Skeletal muscle cell (primary cell): ENCODE measurements around the gene ATP9A.
"Not testable (repeated sequence)": the region's sequence is repeated elsewhere in the genome, so short reads cannot be mapped to it uniquely, and the experiment has no call there.

Experiments used
- DNase-seq: peaks from one replicate; pipeline ENCODE4 v3.0.0-alpha.2; 2010; ENCODE audit warnings: low read depth
- H3K4me3 ChIP-seq: 2 replicates; pipeline ENCODE4 v1.5.1; 2011; ENCODE audit warnings: low read depth, mild to moderate bottlenecking, control low read depth, low read length, moderate library complexity

Gene ATP9A

DNA sequence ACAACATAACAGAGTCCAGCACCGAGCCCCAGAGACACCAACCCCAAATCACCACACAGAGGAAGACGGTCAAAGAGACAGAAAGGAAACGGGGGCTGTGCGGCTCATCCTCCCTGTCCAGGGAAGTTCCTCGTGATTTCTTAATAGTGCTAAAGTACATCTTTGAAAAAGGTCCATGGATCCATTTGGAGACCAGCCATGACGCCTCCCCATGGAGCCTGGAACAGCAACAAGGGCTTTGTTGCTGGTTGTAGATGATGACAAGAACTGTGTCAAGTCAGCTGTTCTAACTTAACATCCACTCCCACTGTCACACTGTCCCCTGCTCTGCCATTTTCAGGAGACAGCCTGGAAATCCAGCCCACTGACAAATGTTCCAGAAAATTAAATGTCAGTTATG is 99.7 kb downstream of the ATP9A start:
- H3K4me3 ChIP-seq = no peak overlapping the region
- DNase-seq = no peak

DNA sequence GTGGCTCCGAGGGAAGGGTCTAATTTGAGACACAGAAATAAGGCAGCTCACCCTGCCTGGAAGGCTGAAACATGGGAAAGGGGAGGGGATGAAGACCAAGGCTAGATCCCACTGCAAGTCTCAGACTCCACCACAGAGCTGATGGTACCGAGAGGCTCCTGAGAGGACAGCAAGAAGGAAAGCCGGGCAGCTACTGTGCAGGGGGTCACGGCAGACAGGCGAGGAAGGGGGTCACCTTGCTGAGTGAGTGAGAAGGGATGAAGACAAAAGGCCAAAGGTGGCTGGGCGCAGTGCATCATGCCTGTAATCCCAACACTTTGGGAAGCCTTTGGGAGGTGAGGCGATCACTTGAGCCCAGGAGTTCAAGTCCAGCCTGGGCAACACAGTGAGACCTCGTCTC is 100.7 kb downstream of the ATP9A start:
- no peak for DNase-seq
- H3K4me3 ChIP-seq = no peak overlapping the region

DNA sequence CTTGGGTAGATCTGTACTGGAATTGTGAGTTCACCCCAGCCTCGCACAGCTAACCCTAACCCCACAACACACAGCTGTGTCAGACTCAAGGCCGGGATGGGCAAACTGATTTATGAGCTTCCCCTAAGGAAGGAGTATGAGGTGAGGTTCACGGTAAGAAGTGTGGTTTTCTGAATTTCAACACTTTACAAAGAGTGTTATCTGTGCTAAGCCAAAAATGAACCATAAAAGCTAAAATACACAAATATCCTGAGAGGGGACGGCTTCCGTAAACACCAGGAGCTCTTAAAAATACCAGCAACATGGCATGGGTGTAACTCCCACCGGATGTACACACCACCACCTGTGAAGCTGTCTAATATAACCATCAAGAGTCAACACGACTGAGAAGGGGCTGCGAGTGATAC is 101.2 kb downstream of the ATP9A start:
- H3K4me3 ChIP-seq = no peak overlapping the region
- no peak for DNase-seq

DNA sequence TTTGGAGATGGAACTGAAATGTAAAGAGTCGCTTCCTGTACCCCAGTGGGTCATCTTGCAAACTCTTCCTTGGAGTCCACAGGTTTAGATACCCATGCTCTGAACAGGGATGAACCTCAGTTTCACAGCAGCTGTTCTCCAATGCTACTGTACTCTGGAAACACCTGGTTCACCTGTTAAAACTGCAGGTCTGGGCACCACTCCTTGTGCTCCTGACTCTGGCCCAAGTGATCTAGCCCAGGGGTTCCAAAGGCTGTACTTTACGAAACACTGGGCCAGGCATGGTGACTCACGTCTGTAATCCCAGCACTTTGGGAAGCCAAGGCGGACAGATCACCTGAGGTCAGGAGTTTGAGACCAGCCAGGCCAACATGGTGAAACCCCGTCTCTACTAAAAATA is 102.1 kb downstream of the ATP9A start:
- DNase-seq = no peak
- H3K4me3 ChIP-seq = no peak overlapping the region

DNA sequence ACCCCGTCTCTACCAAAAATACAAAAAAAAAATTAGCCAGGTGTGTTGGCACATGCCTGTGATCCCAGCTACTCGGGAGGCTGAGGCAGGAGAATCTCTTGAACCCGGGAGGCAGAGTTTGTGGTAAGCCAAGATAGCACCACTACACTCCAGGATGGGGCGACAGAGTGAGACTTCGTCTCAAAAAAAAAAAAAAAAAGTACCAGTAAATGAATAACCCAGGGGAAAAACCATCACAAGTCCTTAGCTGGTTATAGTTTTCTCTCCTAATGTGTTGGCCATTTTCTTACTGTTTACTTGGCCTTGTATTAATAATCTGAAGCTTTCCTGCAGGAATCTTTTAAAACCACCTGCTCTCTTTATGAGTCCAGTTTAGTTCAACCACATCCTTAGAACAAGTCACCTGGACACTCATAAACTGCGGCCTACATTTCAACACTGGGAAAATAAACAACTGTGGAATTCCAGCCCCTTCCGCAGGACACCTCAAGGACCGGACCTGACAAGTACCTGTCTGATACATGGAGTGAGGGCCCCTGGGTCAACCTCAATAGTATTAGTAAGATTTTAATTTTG is 102.6 kb downstream of the ATP9A start:
- DNase-seq = no peak
- H3K4me3 ChIP-seq = no peak overlapping the region

DNA sequence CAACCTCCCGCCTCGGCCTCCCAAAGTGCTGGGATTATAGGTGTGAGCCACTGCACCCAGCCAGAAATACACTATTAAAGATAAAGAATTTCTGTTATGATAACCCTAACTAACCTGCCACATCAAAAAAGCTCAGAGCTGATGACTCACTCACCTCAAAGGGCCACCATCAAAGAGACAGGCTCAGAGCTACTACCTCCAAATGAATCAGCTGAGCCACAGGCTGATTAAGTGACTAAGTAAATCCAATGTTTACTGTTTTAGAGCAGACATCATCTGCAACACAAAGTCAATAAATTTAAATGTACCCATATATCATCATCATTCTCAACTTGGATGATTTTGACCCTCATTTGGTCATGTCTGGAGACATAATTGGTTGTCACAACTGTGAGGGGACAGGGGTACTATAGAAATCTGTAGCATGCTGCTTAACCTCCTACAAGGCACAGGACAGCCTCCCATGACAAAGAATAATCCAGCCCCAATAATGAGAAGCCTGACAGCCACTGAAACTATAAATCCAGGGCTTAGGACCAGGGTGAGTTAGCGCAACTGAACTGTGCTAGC is 106.5 kb downstream of the ATP9A start:
- DNase-seq = no peak
- H3K4me3 ChIP-seq = no peak overlapping the region

DNA sequence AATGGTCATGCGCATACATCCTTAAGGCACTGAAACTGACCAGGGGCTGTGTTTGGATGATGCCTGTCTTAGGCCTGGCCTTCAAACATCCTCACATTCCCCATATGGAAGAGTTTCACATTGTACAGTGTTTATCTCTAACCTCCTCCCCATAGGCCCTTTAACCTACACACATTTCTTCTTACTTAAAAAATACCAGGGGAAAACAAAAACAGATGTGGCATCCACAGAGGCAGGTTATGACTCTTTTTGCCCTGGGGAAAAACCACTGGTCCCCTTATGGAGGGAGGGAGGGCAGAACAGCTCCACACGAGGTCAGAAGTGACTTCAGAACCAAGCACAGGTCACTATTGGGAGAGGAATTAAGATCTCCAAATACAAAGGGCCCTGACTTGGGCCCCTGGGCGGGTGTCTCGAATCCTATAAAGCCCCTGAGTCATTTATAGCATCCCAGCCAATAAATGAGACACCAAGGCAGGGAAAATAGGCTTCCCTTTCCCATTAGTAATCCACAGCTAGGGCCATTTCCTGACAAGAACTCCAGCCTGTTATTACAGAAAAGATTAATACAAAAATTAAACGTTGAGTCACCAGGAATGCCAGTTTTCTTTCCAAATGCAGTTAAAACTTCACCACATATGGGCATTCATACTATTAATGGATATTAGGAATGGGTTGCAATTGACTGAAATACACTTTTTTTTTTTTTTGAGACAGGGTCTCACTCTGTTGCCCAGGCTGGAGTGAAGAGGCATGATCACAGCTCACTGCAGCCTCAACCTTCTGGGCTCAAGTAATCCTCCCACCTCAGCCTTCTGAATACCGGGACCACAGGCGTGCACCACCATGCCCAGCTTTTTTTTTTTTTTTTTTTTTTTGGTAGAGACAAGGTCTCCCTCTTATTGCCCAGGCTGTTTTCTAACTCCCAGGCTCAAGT is 107.2 kb downstream of the ATP9A start:
- no peak overlapping the region for H3K4me3 ChIP-seq
- peak; percentile 49 for DNase-seq

DNA sequence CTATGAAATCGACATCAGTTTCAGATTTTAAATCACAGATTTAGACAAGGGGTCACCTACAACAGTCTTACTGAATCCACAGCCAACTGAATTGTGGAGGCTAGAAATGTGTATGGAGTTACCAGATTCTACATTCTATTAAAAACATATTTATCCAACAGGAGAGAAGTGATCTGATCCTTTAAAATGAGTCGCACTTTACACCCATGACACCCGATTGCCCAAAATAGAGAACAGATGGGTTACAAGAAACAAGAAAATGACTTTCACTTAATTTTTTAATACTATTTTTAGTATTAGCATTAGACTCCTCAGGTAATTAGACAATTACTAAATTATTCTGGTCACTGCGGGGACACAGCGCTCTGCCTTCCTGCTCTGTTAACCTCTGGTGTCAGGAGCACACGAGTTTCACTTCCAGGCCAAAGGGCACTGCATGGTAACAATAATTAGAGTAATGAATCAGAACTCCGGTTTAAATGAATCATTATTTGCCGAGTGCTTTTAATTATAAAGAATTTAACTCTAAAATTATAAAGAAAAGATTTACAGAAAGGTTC is 108.6 kb downstream of the ATP9A start:
- DNase-seq = no peak
- no peak overlapping the region for H3K4me3 ChIP-seq

DNA sequence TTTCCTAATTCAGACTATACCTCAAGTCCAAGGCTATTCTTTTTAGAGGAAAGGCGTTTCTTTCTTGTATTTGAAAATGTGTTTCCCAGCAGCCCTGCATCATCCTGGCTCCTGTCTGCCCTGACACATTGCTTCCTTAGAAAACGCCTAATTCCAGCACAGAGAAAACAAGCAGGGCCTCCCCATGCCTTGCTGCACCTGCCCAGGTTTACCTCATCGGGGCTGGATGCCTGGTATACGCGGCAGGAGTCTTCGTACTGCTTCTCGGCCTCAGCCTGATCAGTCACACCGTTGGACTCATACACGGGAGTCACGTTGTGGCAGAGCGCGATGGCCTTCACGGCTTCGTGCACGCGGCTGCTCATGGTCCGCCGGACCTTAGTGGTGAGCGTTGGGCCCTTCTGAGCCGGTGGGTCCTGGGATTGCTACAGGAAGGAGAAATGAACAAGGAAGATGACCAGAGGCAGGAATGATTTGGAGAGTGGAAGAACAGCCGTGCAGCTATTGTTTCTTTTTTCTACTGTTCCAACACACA is 111.4 kb downstream of the ATP9A start:
- no peak for DNase-seq
- H3K4me3 ChIP-seq = no peak overlapping the region

DNA sequence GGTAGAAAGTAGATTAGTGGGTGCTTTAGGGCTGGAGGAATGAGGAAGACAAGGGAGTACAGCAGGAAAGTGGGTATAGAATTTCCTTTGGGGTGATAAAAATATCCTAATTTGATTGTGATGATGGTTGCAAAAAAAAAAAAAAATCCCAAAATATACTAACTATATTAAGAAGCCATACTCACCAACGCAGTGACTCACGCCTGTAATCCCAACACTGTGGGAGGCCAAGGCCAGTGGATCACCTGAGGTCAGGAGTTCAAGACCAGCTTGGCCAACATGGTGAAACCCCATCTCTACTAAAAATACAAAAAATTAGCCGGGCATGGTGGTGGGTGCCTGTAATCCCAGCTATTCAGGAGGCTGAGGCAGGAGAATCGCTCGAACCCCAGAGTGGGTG is 112.1 kb downstream of the ATP9A start:
- DNase-seq, H3K4me3 ChIP-seq: not testable (repeated sequence)

DNA sequence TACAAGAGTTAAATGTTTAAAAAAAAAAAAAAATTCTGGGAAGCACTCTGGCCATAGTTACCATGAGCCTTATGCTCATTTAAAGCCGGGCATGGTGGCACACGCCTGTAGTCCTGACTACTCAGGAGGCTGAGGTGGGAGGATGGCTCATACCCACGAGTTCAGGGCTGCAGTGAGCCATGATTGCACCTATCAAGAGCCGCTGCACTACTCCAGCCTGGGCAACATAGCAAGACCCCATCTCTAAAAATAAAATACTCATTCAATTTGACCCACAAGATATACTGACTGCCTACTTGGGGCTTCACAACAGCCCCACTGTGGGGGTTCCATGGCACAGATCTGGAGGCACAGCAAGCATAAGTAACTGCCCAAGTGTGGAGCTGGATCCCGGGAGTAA is 113.7 kb downstream of the ATP9A start:
- H3K4me3 ChIP-seq = no peak overlapping the region
- DNase-seq = no peak

DNA sequence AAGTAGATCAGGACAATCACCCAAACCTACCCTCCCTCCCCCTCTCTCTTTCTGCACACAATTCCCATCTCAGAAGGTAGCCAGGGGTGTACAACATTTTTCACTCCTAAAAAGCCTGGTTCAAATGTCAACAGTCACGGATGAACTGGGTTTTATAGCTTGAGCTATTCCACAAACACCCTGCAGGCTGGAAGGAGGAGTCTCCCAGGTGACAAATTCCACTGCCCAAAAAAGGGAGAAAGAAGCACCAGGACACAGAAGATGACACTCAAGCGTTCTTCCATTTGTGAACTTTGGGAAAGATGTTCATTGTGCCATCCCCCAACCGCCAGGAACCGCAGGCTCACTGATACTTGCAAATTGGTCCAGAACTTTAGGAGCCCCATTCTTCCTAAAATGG is 114.1 kb downstream of the ATP9A start:
- no peak overlapping the region for H3K4me3 ChIP-seq
- no peak for DNase-seq

DNA sequence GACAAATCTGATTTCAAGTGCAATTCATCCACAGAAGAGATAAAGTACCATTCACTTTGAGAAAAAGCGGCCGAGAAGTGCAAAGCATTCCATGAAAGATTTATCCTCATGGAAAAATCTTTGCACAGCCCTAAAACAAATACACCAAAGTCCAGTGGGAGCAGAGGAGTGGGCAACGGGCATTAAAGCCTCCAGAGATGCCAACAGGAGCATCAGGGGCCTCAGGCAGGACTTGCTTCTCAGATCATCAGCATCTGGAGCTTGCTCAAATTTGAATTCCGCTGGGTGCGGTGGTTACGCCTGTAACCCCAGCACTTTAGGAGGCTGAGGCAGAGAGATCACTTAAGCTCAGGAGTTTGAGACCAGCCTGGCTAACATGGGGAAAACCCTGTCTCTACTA is 115.0 kb downstream of the ATP9A start:
- H3K4me3 ChIP-seq = no peak overlapping the region
- no peak for DNase-seq

DNA sequence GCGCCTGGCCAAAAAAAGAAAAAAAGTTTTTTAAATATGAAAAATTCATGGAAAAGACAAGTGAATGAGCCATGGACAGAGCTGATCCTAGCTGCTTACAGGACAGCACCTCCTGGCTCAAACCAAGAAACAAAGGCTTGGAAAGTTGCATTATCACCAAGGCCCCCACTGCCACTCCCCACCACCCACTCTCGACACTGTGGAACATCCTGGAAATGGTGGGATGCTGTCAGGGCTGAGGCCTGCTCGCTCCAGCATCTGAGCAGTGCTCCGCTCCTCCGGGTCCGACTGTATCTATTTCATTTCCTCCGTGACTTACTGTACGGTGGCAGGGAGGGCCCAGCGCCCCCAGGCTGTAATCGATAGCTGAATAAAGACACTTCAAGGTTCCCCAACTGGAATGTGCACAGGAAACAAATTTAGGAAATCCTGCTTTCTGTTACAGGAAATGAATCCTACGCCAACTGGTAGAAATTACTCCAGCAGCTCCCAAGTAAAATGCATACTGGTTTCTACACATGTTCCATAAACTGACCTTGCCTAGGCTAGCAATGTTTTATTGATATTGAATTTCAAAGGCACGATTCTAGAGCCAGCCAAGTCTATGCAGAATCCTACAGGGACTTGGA is 116.2 kb downstream of the ATP9A start:
- no peak overlapping the region for H3K4me3 ChIP-seq
- DNase-seq = no peak

DNA sequence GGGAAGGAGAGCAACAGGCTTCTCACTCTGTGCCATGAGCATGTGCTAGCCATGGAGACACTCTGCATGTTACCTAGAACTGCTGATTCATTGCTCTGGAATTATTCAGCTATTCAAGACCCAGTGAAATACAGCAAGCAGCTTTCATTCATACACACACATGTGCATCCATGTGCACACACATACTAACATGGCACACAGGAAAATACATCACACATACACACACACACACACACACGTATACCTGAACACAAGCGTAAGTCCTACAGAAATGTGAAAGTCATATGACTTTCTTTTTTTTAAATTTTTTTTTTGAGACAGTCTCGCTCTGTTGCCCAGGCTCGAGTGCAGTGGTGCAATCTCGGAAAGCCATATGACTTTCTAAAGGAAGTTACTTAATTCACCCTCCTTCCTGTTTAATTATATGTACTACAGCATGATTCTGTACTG is 117.5 kb downstream of the ATP9A start:
- no peak overlapping the region for H3K4me3 ChIP-seq
- DNase-seq = no peak

DNA sequence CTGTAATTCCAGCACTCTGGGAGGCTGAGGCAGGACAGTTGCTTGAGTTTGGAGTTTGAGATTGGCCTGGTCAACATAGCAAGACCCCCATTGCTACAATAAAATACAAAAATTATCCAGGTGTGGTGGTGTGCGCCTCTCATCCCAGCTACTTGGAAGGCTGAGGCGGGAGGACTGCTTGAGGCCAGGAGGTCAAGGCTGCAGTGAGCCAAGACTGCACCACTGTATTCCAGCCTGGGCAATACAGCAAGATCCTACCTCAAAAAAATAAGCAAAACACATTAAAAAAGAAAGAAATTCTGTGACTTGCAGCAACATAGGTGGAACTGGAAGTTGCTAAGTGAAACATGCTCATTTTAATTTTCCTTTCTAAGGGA is 119.6 kb downstream of the ATP9A start:
- H3K4me3 ChIP-seq = no peak overlapping the region
- DNase-seq = no peak

DNA sequence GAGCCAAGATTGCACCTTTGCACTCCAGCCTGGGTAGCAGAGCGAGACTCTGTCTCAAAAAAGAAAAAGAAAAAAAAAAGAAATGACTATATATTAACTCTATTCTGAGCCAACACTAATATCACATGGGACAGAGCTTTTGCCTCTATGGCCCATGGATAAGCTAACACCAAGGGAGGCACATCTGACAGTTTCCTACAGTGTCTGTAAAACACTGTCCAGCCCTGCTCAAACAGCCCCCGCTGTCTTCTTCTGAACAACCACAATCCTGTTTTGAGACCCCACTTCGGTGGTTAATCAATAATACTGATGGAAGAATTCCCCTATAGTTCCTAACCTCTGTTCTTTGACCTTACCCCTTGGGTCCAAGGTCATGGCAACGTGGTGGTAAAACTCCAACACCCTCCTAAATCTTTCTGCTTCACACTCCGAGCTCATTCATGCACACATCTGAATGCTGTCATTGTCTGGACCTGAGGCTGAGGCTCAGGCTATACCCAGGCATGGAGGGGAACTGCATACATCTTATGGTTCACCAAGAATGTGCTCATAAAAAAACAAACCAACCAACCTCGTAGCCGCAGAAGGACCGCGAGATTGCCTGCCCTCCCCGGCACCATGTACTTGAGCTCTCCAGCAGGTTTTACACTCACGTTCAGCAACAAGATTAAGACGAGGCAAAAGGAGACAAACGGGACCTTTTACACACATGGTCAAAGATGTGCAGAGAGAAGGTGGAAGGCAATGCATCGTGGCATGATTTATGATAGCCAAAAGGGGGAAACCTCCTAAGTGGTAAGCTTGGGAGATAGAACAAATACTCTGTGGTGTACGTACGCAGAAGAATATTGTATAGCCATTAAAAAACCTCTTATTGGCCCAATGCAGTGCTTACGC is 120.3 kb downstream of the ATP9A start:
- no peak overlapping the region for H3K4me3 ChIP-seq
- DNase-seq = no peak

DNA sequence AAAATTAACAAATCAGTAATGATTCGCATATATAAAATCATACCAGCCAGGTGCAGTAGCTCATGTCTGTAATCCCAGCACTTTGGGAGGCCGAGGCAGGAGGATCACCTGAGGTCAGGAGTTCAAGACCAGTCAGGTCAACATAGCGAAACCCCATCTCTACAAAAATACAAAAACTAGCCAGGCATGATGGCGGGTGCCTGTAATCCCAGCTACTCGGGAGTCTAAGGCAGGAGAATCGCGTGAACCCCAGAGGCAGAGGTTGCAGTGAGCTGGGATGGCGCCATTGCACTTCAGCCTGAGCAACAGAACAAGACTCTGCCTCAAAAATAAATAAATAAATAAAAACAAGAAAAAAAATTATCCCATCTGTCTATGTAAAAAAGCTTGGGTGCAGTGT is 124.4 kb downstream of the ATP9A start:
- DNase-seq, H3K4me3 ChIP-seq: not testable (repeated sequence)

DNA sequence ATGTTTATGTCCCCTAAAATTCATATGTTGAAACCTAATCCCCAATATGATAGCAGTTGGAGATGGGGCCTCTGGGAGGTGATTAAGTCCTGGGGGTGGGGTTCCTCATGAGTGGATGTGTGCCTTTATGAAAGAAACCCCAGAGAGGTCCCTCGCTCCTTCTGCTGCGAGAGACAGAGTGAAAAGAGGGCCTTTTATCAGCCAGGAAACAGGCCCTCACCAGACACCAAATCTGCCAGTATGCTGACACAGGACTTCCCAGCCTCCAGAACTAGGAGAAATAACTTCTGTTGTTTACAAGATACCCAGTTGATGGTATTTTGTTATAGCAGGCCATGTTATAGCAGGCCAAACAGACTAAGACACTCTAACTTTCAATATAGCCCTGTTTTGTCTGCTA is 124.8 kb downstream of the ATP9A start:
- no peak for DNase-seq
- H3K4me3 ChIP-seq = no peak overlapping the region
